Neural crest cell (in vitro differentiated cells): ENCODE data around the gene FGFR4. TPM values are rescaled to one million over a fixed set of nuclear protein-coding genes. Genes with fewer than 3 reads are reported as not detected.
A peak's percentile ranks its signal among the peaks of the same experiment; 100 is the strongest.

Experiments
- DNase-seq: peaks from one replicate; pipeline ENCODE4 v3.0.0; 2021; ENCODE audit warnings: low read depth, mixed read lengths, low spot score
- H3K27ac Mint-ChIP-seq: one replicate; pipeline ENCODE4 v1.8.0; 2021; ENCODE audit warnings: mild to moderate bottlenecking, mixed read lengths; ENCODE audit not compliant: unreplicated experiment
- H3K27me3 Mint-ChIP-seq: 2 replicates; pipeline ENCODE4 v1.8.0; 2021; ENCODE audit warnings: low read depth, mild to moderate bottlenecking, mixed read lengths
- H3K36me3 Mint-ChIP-seq: 2 replicates; pipeline ENCODE4 v1.8.0; 2021; ENCODE audit warnings: low read depth, mild to moderate bottlenecking, mixed read lengths
- H3K4me1 Mint-ChIP-seq: 2 replicates; pipeline ENCODE4 v1.8.0; 2021; ENCODE audit warnings: mixed read lengths
- H3K4me3 Mint-ChIP-seq: one replicate; pipeline ENCODE4 v1.8.0; 2021; ENCODE audit warnings: mild to moderate bottlenecking, mixed read lengths
- H3K9me3 Mint-ChIP-seq: 2 replicates; pipeline ENCODE4 v1.8.0; 2021; ENCODE audit warnings: mixed read lengths
- CTCF ChIP-seq: fragments of 200-600 bp; sonication (generic); conservative IDR thresholded peaks from 2 replicates; pipeline ENCODE4 v1.5.0; 2021; ENCODE audit warnings: antibody characterized with exemption, mild to moderate bottlenecking
- total RNA-seq: library from RNA; stranded (reverse); gene quantifications from 2 replicates; pipeline ENCODE4 v1.2.1, GENCODE V29; 2021

Gene FGFR4
- total RNA-seq, 1 donor from 2014 or later, result 5.4 TPM

DNA sequence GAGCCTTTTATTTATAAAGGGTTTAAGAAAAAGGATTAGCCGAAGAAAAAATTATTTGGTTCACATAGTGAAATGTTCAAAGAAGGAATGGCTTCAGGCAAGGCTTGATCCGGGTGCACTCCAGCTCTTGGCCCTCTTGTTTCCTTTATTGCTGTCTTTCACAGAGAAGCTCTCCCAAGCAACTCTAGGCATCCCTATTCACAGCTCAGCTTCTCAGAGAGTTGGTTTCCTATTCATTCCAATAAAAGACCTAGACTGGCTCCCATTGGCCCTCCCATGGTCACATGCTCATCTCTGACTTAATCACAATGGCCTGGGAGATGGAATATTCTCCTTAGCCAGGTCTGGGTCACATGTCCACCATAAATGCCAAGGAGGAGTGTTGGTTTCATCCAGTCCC, 9.4 kb upstream of the FGFR4 start:
- TF ChIP-seq CTCF, result no peak
- no peak for DNase-seq
- Mint-ChIP-seq H3K27ac (no peak overlapping the region), H3K27me3 (no peaks in the 10 kb centered on the region), H3K9me3 (no peaks in the 10 kb centered on the region), H3K36me3 (no peaks in the 10 kb centered on the region), H3K4me3 (no peak overlapping the region), H3K4me1 (peaks cover 4% of the 10 kb centered on the region)

DNA sequence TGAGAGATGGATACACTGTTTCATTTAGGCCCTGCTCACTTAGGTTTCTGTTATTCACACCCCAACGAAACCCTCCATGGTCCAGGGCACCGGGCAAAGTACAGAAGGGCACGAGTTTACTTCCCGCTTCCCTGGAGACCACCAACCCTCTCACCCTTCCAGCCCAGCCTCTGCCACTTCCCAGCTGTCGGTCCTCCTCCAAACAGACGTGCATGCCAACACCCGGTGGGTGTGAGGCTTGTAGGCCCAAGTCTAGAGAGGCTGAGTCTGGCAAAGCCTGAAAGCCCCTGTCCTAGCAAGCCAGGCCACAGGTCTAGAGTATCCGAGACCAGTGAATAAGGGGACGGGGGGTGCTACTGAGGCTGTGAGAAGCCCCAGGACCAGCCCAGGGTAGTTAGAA, 7.1 kb upstream of the FGFR4 start:
- no peak overlapping the region for H3K4me3 Mint-ChIP-seq
- TF ChIP-seq CTCF, result no peak
- DNase-seq, result no peak
- H3K27me3 Mint-ChIP-seq, result no peaks in the 10 kb centered on the region
- no peaks in the 10 kb centered on the region for H3K9me3 Mint-ChIP-seq
- no peaks in the 10 kb centered on the region for H3K36me3 Mint-ChIP-seq
- peak overlapping the region; percentile 58 for H3K27ac Mint-ChIP-seq
- peaks cover 4% of the 10 kb centered on the region for H3K4me1 Mint-ChIP-seq

GRCh38 chr5:177080265-177080664, 6.5 kb upstream of the FGFR4 start:
- Mint-ChIP-seq H3K27me3 (no peaks in the 10 kb centered on the region), H3K36me3 (no peaks in the 10 kb centered on the region), H3K9me3 (no peaks in the 10 kb centered on the region), H3K4me1 (peaks cover 4% of the 10 kb centered on the region), H3K27ac (no peak overlapping the region), H3K4me3 (no peak overlapping the region)
- no peak for DNase-seq
- TF ChIP-seq CTCF, result no peak

DNA sequence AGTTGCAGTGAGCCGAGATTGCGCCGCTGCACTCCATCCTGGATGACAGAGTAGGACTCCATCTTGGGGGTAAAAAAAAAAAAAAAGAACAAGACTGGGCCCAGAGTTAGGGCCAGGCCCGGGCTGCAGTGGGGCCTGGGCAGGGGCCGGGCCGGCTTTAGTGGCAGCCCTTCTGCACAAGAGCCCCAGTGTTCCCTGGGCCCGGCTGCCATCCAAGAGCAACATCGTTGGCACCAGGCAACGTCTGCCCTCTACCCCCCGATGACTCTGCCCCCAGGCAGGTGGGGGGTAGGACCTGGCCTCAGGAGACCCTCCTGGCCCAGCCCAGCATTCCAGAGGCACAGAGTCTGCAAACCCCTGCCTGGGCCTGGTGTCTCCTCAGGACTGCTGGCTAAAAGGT, 4.9 kb upstream of the FGFR4 start:
- H3K36me3 Mint-ChIP-seq, result no peaks in the 10 kb centered on the region
- no peak for DNase-seq

DNA sequence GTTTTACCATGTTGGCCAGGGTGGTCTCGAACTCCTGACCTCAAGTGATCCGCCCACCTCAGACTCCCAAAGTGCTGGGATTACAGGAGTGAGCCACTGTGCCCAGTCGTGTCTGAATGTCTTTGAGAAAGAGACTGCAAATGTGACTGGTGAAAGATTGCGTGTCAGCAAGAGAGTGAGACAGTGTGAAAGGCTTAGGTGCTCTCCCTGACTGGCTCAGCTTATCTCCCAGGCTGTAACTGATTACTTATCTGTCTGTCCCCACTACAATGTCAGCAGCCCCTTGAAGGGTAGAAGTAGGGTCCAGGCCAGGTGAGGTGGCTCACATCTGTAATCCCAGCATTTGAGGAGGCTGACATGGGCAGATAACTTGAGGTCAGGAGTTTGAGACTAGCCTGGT, 3.4 kb upstream of the FGFR4 start:
- no peak overlapping the region for H3K4me3 Mint-ChIP-seq
- no peaks in the 10 kb centered on the region for H3K36me3 Mint-ChIP-seq
- peaks cover 11% of the 10 kb centered on the region for H3K27me3 Mint-ChIP-seq
- H3K9me3 Mint-ChIP-seq, result no peaks in the 10 kb centered on the region
- no peak for DNase-seq
- no peak for TF ChIP-seq CTCF
- H3K4me1 Mint-ChIP-seq, result peaks cover 13% of the 10 kb centered on the region
- no peak overlapping the region for H3K27ac Mint-ChIP-seq

More for the DNA sequence above, 4.9 kb upstream of the FGFR4 start:
- H3K4me3 Mint-ChIP-seq, result no peak overlapping the region
- no peak overlapping the region for H3K27ac Mint-ChIP-seq
- peaks cover 10% of the 10 kb centered on the region for H3K4me1 Mint-ChIP-seq
- peaks cover 4% of the 10 kb centered on the region for H3K27me3 Mint-ChIP-seq
- TF ChIP-seq CTCF, result no peak
- H3K9me3 Mint-ChIP-seq, result no peaks in the 10 kb centered on the region

- Mint-ChIP-seq H3K4me3 (no peak overlapping the region), H3K36me3 (no peaks in the 10 kb centered on the region), H3K4me1 (peaks cover 19% of the 10 kb centered on the region), H3K27ac (no peak overlapping the region), H3K27me3 (peaks cover 14% of the 10 kb centered on the region), H3K9me3 (no peaks in the 10 kb centered on the region)
- TF ChIP-seq CTCF, result no peak
- no peak for DNase-seq
Measured at GRCh38 chr5:177084175-177084574, 2.5 kb upstream of the FGFR4 start.
